Panc1 (cell line): ENCODE measurements around the gene EMX1. TPM values are rescaled to one million over a fixed set of nuclear protein-coding genes. Genes with fewer than 3 reads are reported as not detected.

Experiments used
- ATAC-seq: fragments of 200-7000 bp; cut with Tn5 transposase; 2 replicates; pipeline ENCODE4 v1.9.1; 2020; ENCODE audit warnings: mild to moderate bottlenecking, moderate library complexity
- BruUV-seq: library from RNA; stranded (reverse); fragments of 400-500 nt; replicated peaks from 2 replicates; lab custom pipeline; 2021; lab: Mats Ljungman, UMichigan
- CTCF ChIA-PET: fragments of 300-600 bp; sonication (Branson Sonifier 250); formaldehyde crosslinking; loops from one replicate; lab custom pipeline; 2022; ENCODE audit warnings: antibody characterized with exemption; lab: Charles Lee
- POLR2A ChIA-PET: fragments of 300-600 bp; sonication (Branson Sonifier 250); formaldehyde crosslinking; loops from one replicate; lab custom pipeline; 2022; ENCODE audit warnings: antibody characterized with exemption; lab: Charles Lee
- DNase-seq: peaks from one replicate; pipeline ENCODE4 v3.0.0-alpha.2; 2010; ENCODE audit warnings: low read depth, low spot score
- H3K27ac ChIP-seq: 2 replicates; pipeline ENCODE4 v1.5.1; 2011; ENCODE audit warnings: mild to moderate bottlenecking, low read length, inconsistent platforms
- H3K27me3 ChIP-seq: fragments of 200-500 bp; sonication (Bioruptor generic); 2 replicates; pipeline ENCODE4 v1.6.0; 2014; ENCODE audit warnings: low read length, inconsistent platforms; ENCODE audit not compliant: control insufficient read depth, insufficient read depth
- H3K36me3 ChIP-seq: fragments of 200-500 bp; sonication (Bioruptor generic); 2 replicates; pipeline ENCODE4 v1.5.1; 2014; ENCODE audit warnings: inconsistent platforms, mild to moderate bottlenecking, low read length, moderate library complexity; ENCODE audit not compliant: control insufficient read depth, insufficient read depth
- H3K4me1 ChIP-seq: 2 replicates; pipeline ENCODE4 v1.5.1; 2011; ENCODE audit warnings: inconsistent platforms, mild to moderate bottlenecking, low read length, moderate library complexity; ENCODE audit not compliant: control insufficient read depth, insufficient read depth
- H3K4me3 ChIP-seq, 2 experiments: 2 replicates each; pipeline ENCODE4 v1.5.1; 2011 to 2012; ENCODE audit warnings: low read depth in 2 of 2, low read length in 2 of 2, mild to moderate bottlenecking in 2 of 2, inconsistent platforms in 1 of 2, moderate library complexity in 1 of 2
- H3K9me3 ChIP-seq: fragments of 200-500 bp; sonication (Bioruptor generic); 2 replicates; pipeline ENCODE4 v1.5.1; 2014; ENCODE audit warnings: low read depth, mild to moderate bottlenecking, inconsistent platforms, low read length, moderate library complexity; ENCODE audit not compliant: control insufficient read depth, insufficient read depth
- CTCF ChIP-seq: fragments of 450-650 bp; IDR thresholded peaks from 2 replicates; pipeline ENCODE4 v1.5.1; 2017; ENCODE audit warnings: mild to moderate bottlenecking
- POLR2AphosphoS5 ChIP-seq: IDR thresholded peaks from 2 replicates; pipeline ENCODE4 v1.6.1; 2012; ENCODE audit warnings: mild to moderate bottlenecking, low read depth, low read length, moderate library complexity
- REST ChIP-seq, 2 experiments: IDR thresholded peaks; 2 replicates each; pipeline ENCODE4 v1.6.1; 2011 to 2012; ENCODE audit warnings: low read depth in 2 of 2, control low read depth in 1 of 2, low read length in 1 of 2, mild to moderate bottlenecking in 1 of 2, moderate library complexity in 1 of 2; ENCODE audit not compliant: insufficient read depth in 1 of 2
- SIN3A ChIP-seq: IDR thresholded peaks from 2 replicates; pipeline ENCODE4 v1.6.1; 2012; ENCODE audit warnings: low read depth, mild to moderate bottlenecking, low read length, moderate library complexity, borderline replicate concordance; ENCODE audit not compliant: insufficient read depth
- TCF7L2 ChIP-seq: IDR thresholded peaks from 2 replicates; pipeline ENCODE4 v1.6.1; 2011; ENCODE audit warnings: mild to moderate bottlenecking, low read depth, low read length, inconsistent platforms
- in situ Hi-C: cut with HindIII; loops from 2 replicates; pipeline ENCODE4 v1.10.0; 2016; ENCODE audit warnings: low sequenced_read_pairs, low pct_unique_long_range_greater_than_20kb
- intact Hi-C: fragments of 100-400 bp; cut with micrococcal nuclease; formaldehyde crosslinking; loops from one replicate; pipeline ENCODE4 v1.10.0; 2022; ENCODE audit not compliant: unreplicated experiment
- total RNA-seq: library from RNA; stranded (reverse); gene quantifications from one replicate; pipeline ENCODE4 v1.2.1, GENCODE V29; 2021; ENCODE audit not compliant: unreplicated experiment

EMX1 gene
- total RNA-seq, 1 experiment from 2014 or later: 0.36 TPM

- DNase-seq (no peak), ATAC-seq (no peak)
- no peak overlapping the region for H3K4me3 ChIP-seq
- H3K27me3 ChIP-seq: no peaks in the 10 kb centered on the region
- H3K27ac ChIP-seq: no peak overlapping the region
- ChIA-PET POLR2A (no interaction called here), CTCF (interaction anchor here (2.7 kb wide), 1 partner anchor 81 kb away, joined by 30 read pairs; no protein-coding TSS in a partner anchor)
- BruUV-seq: no TSS peak
- H3K4me1 ChIP-seq: no peaks in the 10 kb centered on the region
- intact Hi-C loops: no loop called here
- TF ChIP-seq TCF7L2: no peak
- no peak for TF ChIP-seq CTCF
- TF ChIP-seq REST (IDR thresholded peaks at IDR 0.05; ENCODE audit: insufficient read depth in 1 of 2, low read depth in 2 of 2, low read length in 1 of 2): no peak
- TF ChIP-seq SIN3A: no peak
- no peak for TF ChIP-seq POLR2AphosphoS5
- H3K36me3 ChIP-seq: no peaks in the 10 kb centered on the region
- no peaks in the 10 kb centered on the region for H3K9me3 ChIP-seq
- in situ Hi-C loops: no loop called here
Observed at GRCh38 chr2:72975017-72975416, 57.7 kb downstream of the EMX1 start.

GRCh38 chr2:72979896-72980295, 62.6 kb downstream of the EMX1 start:
- intact Hi-C loops: no loop called here
- Histone ChIP-seq H3K4me1 (no peaks in the 10 kb centered on the region; the same call in 1 of the 2 replicates), H3K9me3 (no peaks in the 10 kb centered on the region), H3K36me3 (no peaks in the 10 kb centered on the region), H3K4me3 (no peak overlapping the region), H3K27me3 (no peaks in the 10 kb centered on the region), H3K27ac (no peak overlapping the region)
- in situ Hi-C loops: no loop called here
- ATAC-seq (no peak), DNase-seq (no peak)
- no peak for TF ChIP-seq SIN3A
- TF ChIP-seq POLR2AphosphoS5: no peak
- TF ChIP-seq REST (IDR thresholded peaks at IDR 0.05; ENCODE audit: insufficient read depth in 1 of 2, low read depth in 2 of 2, low read length in 1 of 2): no peak
- no peak for TF ChIP-seq TCF7L2
- no peak for TF ChIP-seq CTCF
- ChIA-PET CTCF (no interaction called here), POLR2A (no interaction called here)
- BruUV-seq: no TSS peak
